GM21390 (cell line): ENCODE results near the gene RNU6-9.

Experiments used
- ATAC-seq: cut with Tn5 transposase; IDR thresholded peaks from one replicate; pipeline ENCODE4 v1.9.1; 2021; ENCODE audit not compliant: unreplicated experiment

The RNU6-9 gene

DNA sequence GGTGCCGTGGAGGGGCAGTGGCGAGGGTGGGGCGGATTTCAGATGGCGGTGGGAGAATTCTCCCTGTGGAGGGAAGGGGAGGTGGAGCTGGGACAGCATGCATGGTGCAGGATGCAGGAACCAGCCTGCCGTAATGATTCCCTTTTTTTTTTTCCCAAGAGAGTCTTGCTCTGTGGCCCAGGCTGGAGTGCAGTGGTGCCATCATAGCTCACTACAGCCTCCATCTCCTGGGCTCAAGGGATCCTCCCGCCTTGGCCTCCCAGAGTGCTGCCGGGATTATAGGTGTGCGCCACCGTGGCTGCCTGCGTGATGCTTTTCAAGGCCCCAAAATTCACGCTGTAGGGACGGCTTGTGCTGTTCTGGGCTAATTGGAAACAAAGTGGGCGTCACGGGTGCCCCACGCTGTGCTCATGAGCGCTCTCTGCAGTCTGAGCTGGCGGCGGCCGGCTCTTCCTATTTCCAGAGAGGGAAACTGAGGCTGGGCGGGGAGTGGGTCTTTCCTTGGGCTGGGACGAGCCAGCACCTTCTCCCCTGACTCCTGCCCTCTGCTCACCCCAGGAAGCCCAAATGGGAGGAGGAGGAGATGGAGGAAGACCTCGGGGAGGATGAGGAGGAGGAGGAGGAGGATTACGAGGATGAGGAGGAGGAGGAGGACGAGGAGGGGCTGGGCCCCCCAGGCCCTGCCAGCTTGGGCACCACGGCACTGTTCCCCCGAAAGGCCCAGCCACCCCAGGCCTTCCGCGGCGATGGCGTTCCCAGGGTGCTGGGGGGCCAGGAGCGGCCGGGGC lies 38.8 kb downstream of the RNU6-9 start:
- ATAC-seq: no peak

DNA sequence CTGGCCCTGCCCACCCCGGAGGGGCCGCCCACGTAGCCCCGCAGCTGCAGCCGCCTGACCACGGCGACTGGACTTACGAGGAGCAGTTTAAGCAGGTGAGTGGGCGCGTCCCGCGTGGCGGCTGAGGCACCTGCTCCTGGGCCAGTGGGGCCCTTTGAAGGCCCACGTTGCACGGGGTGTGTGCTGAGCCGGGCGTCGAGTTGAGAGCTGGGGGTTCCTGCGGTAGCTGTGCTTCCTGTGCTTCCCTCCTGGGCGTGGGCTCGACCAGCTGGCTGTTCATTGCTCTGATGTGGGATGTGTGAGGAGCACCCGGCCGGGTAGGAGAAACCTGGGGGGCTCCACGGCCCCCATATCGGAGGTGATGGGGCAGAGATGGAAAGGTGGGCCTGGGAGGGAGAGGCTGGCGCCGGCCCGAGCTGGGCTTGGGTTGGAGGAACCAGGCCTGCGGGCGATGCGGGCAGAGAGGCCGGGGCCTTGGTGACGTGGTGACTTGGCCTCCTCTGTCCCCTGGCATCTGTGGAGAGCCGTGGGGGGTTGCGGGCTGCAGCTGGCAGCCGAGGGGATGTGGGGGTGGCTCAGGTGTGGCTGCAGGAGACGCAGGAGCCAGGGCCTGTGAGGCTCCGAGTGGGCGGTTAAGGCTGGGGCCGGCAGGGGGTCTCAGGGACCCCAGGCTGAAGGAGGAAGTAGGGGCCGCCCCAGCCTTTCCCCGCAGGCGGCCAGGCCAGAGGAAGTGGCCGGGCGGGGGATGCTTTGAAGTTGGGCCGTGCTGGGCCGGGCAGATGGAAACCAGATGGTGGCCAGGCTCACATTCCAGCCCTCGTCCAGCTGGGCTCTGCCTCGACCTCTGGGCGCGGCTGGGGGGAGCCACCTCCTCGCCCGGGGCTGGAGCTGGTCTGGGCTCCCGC lies 39.6 kb downstream of the RNU6-9 start:
- no peak for ATAC-seq

DNA sequence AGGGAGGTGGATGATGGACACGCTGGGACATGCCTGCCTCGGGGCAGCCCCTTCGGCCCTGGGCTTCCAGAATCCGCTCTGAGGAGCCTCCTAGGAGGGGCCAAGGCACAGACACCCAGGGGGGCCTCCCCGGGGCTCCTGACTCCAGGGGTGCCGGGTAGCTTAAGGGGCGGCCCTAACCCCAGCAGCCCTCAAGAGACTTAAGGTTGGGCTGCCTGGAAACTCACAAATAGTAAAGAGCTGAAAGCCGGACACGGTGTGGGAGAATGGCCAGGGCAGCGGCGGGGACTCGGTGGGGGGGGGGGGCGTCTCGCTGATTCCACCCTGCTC lies 40.2 kb downstream of the RNU6-9 start:
- ATAC-seq: no peak

DNA sequence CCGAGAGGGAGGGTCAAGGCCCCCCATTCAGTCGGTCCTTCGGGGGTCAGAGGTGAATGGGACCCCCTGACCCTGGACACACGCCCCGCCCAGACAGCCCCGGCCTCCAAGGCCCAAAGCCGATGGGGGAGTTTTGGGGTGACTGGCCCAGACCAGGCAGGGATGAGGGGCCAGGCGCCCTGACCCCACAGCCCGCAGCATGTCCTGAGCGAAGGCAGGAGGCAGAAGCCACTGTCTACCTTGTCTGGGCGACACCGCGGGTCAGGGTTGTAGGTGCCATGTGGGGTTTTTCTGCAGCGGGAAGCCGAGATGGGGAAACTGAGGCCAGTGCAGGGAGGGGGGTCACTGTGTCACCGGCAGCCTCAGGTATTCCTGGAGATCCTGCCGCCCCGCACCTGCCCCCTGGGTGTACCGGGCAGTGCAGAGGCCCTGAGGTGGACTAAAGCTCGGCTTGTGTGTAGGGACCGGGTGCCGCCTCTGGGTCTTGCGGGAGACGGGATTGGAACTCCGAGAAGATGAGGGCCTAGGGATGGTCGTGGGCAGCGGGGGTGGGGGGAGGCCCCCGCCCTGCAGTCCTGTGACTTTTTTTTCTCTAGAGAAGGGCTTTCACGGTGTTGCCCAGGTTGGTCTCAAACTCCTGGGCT lies 41.0 kb downstream of the RNU6-9 start:
- no peak for ATAC-seq

DNA sequence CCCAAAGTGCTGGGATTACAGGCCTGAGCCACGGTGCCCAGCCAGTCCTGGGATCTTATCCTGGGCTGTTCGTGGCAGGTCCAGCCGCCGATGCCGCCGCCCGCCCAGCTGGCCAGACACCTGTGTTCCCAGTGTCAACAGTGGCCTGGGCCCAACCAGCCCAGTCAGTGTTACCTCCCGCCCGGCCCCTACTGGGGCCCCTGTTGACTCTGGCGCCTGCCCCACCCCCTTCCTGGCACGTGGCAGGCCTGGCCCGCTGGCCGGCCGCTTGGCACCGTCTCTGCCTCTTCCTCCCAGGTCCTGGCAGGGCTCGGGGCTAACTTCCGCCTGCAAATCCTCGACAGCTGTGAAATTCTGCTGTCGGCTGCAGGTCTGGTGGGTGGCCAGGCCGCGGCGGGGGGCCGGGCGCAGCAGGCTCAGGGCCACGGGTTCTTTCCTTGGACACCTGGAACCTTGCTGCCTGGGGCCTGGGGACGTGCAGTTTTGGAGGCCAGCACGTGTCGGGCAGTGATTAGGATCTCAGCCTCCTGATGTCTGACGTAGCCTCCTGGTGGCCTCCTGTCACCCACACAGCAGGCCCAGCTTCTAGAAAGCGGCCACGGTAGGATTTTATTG lies 41.7 kb downstream of the RNU6-9 start:
- no peak for ATAC-seq

DNA sequence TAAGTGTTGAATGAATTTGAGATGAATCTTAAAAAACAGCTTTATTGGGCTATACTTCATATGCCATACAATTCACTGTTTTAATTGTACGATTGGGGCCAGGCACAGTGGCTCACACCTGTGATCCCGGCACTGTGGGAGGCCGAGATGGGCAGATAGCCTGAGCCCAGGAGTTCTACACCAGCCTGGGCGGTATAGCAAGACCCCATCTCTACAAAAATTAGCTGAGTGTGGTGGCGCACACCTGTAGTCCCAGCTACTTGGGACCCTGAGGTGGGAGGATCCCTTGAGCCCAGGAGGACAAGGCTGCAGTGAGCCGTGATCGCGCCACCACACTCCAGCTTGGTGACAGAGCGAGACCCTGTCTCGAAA lies 42.9 kb downstream of the RNU6-9 start:
- ATAC-seq: no peak

DNA sequence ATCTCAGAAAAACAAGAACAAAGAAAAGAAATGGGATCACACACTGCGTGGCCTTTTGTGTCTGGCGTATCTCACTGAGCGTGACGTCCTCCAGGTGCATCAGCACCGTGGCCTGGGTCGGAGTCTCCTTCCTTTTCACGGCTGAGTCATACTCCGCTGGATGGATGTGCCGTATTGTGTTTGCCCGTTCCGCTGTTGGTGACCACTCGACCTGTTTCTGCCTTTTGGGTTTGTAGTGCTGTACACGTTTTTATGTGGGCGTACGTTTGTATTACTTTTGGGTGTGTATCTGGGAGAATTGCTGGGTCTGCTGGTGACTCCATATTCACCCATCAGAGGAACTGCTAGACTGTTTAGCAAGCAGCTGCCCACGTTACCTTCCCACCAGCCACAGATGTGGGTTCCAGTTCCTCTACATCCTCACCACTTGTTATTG lies 44.0 kb downstream of the RNU6-9 start:
- ATAC-seq: no peak

DNA sequence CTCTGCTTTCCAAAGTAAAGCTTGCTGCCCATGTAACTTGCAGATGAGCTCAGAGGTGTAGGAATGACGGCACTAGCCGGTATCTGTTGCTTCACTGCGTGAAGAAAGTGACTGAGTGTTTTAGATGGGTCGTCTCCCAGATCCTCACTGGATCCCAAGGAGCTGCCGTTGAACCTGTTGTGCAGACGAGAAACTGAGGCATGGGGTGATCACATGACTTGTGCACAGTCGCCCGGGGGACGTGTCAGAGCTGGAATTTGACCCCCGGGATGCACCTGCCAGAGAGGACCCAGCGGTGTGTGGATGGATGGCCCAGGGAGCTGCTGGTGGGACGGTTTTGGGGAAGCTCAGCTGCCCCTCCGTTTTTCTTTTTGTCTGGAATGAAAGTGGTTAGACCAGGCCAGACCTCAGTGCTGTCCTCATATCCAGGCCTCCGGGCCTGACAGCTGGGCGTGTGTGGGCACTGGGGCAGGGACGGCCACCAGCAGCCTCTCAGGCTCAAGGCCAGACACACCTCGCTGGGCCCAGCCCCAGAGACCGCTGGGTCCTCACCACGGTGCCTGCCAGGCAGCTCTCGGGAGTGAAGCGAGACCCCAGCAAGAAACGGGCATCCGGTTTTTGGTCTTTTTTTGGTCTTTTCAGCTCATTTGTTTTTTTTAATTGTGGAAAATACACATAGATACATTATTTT lies 45.1 kb downstream of the RNU6-9 start:
- ATAC-seq: no peak

DNA sequence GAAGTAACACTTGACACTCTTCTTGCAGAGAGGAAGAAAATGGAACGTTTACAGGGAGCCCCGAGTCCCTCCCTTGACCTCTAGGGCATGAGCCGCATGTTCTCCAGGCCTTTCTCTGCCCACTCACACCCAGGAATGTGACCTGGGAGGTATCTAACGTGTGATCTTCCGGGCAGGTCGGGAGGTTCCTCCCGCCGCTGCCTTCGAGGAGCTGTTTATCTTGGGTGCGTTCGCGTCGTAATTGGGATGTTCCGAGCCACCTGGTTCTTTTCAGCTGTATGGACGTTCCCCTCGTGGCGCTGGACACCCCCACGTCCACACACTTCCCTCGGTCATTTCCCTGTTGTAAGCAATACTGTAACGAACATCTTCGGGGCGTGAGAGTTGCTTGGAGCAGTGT lies 46.2 kb downstream of the RNU6-9 start:
- ATAC-seq: no peak

DNA sequence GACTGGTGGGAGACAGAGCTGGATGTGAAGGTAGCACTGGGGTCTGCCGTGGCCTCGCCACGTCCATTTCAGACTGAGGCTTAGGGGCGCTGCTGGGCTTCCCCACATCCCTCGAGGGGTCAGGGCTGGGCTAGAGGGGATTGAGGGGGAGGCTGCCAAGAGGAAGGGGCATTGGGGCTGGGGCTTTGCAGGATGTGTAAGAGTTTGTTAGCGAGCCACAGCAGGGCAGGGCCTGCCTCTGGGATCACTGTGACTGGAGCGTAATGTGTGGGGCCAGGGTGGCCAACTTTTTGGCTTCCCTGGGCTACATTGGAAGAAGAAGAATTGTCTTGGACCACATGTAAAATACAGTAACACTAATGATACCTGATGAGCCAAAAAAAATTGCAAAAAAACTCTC lies 46.6 kb downstream of the RNU6-9 start:
- no peak for ATAC-seq

DNA sequence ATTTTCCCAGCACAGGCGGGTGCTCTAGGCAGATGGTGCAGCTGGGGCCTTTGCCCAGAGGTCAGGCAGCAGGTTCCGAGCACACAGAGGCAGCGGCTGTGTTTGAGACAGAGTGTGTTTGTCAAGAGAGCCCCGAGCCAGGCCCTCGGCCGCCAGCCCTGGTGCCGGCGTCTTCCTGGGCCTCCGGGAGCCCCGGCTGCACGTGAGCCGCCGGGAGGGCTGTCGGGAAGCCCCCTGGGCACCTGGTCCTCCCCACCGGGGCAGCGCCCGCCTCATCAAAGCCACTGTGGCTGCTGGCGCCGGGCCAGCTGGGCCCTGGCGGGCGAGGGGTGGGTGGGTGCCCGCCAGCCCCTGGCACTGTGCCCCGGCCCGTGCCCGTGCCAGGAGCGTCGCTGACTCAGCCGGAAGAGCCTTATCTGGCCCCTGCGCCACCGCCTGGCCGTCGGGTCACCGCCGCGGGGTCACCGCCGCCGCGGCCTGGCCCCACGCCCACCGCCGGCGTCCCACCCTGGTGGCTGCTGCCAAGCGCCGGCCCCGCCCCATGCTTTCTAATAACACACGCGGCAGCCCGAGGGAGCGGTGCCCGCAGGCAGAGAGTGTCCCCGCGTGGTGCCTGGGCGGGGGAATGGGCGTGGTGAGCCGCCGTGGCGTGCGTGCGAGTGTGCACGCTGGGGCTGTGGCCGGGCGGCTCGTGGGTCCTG lies 47.5 kb downstream of the RNU6-9 start:
- no peak for ATAC-seq

DNA sequence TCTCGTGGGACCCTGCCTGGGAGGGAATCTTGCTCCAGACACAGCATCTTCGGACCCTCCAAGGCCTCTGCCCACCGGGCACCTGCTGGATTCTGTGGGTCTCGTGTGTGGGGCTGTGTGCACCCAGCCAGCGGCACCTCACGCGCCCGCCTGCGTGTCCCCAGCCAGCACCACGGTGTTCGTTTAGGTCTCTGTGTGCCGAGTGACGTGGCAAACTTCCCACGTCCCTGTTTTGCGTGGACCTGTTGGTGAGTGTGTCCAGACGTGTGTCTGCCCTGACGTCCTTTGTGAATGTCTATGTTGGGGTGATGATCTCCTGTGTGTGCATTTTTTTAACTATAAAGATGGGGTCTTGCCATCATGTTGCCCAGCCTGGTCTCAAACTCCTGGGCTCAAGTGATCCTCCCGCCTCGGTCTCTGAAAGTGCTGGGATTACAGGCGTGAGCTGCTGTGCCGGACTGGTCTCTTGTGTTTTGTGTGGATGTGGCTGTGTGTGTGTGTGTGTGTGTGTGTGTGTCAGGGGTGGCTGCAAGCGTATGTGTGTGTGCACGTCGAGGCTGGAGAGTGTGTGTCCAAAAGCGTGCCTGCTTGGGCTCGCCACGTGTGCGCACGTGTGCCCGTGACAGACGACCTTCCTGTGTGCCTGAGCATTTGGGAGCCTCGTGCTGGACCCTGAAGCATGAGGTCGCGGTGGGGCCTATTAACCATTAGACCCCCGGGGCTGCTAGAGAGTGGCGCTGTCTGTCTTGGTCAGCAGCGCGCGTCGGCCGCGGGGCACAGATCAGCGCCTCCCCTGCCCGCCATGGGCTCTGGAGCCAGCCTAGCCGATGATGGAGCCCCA lies 48.2 kb downstream of the RNU6-9 start:
- ATAC-seq: no peak

DNA sequence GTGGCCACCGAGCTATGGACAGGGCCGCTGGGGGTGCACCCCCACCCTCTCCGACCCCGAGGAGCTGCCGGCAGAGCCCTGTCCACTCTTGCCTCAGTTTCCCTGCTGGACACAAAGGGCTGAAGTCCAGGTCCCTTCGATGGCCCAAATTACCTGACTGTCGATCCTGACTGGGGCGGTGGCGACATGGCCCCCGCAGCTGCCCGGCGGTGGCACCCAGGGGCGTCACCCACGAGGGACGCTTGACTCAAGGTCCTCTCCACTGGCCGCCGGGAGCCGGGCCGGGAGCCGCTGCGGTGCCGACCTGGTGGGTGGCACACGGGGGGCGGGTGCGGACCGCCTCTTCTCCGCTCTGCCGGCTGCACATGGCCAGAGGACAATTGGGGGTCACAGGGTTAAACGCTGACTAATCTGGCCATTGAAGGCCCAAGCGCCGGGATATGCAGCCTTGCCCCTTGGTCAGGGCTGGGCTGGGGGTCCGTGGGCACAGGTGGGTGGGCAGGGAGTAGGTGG lies 48.9 kb downstream of the RNU6-9 start:
- no peak for ATAC-seq
